NCI-H1092 (cell line): ENCODE measurements around the gene ASB4.
"Not testable (repeated sequence)": the region's sequence is repeated elsewhere in the genome, so short reads cannot be mapped to it uniquely, and the experiment has no call there.

Experiments
- DNase-seq: peaks from one replicate; lab custom pipeline; 2025; lab: John Stamatoyannopoulos, UW

ASB4 gene

DNA sequence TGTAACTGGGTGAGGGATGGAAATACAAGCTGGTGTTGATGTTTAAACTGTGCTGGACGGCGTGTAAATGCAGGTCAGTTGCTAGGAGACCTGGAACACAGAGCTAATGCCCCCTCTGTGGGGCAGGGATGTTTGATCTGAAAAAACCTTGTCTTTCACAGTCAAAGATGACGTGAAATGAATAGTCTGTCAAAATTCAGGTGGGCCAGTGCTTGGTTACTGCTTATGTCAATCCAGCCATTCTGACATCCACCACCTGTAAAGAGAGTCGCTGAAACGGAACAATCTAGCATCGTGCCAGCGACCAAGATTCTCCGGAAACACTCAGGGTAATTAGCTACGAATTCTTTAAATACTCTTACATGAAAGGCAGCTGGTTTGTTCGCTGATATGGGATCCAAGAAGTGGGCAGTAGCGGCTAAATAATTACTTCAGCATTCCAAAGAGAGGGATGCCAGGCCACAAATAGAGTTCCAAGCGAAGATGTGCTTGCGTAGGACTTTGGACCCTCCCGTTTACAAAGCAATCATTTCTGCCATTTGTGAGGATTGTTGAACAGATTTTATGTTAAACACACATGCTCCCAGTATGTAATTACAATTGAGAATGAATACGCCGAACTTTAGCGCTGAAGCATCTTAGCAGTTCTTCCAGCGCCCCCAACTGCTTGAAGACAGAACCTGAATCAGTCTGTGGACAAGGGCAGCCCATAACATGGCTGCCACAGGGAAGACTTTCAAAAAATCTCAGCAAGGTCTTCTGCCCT lies 7.3 kb upstream of the ASB4 start:
- peak; percentile 28 for DNase-seq

DNA sequence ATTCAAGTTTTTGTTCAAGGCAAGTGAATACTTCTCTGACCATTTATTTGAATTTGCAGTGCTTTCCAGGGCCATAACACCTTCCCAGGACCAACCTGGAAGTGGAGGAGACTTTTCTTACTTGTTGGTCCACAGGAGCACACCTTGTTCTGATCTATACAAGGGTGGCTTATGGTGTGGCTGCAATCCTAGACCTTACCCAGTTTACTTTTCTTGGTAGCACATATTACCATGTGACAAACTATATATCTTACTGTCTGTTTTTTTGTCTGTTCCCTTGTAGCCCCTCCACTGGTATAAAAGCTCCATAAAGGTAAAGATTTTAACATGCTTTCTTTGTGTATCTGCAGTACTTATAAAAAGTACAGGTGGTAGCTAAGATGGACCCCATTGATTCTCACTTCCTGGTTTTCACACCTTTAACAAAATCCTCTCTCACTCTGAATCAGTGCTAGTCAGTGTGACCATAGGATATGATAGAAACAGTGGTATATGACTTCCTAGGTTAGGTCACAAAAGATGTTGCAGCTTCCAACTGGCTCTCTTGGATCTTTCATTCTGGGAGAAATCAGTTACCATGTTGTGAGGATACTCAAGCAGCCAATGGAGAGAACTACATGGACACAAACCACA lies 5.6 kb upstream of the ASB4 start:
- no peak for DNase-seq

DNA sequence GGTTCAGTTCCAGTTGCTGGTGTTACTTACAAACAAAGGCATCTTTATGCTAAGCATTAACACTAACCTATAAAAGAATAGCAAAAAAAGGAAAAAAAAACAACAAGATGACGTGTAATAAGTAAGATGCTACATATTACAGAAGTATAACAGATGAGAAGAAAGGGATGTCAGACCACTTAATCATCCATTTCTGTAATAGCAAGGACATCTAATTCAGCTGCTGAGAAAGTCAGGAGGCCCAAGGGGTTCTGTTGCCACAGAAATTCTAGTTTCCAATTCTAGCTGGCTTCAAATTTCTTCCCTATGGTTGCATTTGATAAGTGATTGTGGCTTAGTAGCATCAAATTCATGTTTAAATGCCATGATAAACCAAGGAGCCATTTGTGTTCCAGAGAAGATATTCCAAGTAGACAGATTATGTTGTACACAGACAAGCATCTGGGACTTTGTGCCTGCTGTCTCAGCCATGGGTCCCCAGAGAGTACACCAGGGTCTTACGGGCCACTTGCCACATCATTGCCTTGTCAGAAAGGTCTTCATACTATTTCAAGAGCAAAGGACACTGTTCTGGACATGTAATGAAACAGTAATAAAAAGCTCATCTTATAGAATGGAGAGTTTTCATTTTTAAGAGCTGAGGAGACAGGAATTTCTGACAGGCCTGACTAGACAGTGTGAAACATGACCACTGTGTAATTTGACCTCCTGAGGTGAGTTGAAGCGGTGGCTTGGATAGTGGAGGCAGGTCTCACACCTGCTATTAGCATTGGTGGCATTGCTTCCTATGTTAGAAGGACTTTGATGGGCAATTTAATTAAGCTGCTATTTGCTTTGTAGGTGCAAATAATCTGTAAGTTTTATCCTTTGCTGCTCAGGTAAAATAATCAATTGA lies 4.2 kb upstream of the ASB4 start:
- DNase-seq: no peak

DNA sequence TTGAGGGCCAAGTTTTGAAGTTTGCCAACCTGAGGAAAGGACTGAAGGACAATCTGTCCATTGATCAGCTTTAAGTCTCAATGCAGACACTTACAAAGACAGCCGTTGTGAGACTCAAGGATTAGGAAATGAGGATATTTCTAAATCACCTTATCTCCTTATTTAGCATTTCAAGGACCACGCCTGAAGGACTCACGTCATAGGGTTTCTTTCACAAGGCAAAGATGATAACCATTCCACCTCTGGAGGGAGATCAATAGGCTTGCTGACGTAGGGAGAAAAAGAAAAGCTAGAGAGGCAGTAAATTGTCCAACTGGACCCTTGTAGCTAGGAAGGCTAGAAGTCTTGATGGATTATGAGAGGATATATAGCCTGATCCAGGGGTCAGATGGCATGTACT lies 3.3 kb upstream of the ASB4 start:
- no peak for DNase-seq

DNA sequence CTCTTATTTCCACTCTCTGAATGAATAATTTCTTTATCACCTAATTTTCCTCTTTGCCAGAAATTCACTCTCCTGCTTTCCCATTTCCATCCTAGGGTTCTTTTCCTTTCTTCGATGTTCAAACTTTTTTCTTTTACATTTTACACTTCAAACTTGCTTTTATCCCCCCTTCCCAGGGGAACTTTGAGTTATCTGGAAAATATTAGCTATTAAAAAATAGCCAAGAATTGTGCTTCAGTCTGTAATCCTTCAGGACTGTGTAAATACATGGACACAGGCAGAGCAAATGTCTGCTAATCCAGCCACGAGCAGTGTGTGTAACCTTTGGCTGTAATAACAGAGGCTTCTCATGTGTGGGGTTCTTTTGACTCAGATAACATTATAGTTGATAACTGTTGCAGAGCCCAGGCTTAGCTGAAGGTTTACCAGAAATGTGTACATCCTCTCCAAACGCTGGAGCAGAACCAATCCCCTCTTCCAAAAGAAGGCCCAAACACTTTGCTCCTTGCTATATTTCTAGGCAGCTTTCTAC lies 4.6 kb downstream of the ASB4 start:
- no peak for DNase-seq

DNA sequence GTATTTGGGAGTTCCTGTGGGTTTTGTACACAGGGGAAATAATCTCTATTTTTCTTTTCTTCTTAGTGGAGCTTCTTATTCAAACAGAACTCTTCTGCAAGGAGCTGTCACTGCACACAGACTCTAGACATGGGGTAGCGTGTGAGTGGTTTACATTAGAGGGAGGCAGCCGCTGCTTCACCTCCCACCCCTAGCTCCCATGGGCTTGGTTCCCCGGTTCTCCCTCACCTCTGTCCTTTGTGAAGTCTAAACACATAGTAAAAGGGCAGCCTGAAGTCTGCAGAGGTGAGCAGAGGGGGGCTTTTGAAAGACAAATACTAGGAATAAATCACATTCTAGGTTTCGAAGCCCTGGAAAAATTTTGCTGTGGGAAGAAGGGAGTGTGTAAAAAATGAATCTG lies 5.5 kb downstream of the ASB4 start:
- DNase-seq: no peak

DNA sequence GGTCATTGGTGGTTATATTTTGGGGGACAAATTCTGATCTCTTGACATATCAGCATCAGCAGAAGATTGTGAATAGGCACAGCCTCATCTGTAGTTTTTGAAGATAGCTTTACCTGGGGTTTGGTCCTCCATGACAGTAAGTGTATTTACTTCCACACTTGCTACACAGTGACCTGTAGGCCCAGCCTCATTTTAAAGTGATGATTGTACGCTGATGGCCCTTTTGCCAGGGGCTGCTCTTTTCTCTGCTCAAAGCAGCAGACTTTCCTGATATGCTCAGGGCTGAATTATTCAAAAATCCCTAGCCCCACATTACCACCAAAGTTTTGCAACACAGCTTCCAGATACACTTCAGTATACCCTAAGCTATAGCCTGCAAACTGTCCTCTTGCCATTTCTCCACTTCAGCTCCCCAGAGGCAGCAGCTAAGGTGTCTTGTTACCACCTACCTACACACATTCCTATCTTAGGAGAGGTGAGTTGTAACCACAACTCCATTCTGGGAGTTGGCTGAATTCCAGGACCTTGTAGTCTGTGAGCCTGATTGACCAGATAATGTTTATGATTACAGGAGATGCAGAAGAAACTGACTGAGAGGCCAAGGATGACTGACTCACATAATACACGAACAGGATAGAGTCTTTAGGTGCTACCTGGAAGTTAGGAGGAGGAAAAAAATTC lies 6.0 kb downstream of the ASB4 start:
- DNase-seq: no peak

DNA sequence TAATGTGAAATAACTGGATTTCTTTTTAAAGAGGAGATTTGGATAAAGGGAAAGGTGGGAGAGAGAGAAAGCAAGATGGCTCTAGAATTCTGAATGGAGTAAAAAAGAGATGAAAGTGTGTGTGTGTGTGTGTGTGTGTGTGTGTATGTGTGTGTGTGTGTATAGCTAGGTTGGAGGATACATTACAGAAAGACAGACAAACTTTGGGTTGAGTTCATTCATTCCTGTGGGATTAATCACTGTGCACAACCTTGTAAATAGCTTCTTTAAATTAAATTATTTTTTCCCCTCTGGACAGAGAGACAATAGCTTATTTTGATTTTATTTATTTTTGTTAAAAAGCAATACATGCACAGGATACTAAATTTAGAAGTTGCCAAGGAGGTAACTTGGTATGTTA lies 7.5 kb downstream of the ASB4 start:
- DNase-seq: no peak

DNA sequence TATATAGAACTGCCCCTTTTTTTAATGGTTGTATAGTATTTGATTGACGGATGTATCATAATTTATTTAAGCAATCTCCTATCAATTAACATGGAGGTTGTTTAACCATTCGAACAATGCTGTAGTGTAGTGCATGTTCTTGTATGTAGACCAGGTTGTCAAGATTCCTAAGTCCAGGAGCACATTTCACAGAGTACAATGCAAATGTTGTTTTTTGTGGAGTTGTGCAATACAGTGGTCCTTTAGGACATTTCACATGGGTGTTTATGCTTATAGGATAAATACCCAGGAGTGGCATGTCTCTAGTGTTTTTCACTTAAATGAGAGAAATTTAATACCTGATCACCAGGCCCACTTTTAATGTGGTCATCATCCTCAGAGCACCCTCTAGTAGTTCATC lies 8.1 kb downstream of the ASB4 start:
- DNase-seq: no peak

DNA sequence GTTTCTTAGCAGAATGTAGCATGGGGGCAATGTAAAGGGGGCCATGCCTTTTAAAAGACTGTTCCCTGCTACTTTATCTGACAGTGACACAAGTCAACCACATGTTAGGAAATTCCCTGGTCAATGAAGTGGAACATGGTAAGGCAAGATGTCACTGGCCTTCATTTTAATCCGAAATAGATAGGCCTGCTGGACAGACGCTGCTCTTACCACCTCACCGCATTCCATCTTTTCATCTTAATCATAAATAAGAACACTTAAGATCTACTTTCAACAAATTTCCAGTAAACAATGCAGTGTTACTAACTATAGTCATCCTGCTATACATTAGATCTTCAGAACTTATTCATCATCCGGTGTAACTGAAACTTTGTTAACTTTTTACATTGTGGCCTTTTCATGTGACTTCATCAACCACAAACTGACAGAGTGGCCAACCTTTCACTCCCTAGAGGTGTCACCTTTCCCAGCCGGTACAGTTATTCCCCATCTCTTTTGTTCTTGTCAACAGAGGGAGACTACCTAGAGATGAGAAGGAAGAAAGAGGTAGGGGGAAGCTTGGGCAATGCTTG lies 15.6 kb downstream of the ASB4 start:
- no peak for DNase-seq

DNA sequence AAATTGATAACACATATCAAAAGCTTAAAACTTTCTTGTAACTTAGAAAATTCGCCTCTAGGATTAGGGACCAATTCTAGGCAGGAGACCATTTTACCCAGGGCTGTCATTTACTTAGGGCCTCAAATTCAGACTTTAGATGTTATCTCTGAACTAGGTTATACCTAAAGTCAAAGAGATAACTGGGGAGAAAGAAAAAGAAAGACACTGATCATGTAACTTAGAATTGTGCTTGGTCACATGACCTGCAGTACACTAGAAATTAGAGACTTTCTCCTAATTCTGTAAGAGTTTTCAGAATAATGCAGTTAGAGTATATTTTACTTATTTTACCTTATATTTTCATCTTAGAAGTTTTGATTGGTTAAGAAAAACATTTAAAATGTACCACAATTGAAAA lies 16.7 kb downstream of the ASB4 start:
- no peak for DNase-seq

DNA sequence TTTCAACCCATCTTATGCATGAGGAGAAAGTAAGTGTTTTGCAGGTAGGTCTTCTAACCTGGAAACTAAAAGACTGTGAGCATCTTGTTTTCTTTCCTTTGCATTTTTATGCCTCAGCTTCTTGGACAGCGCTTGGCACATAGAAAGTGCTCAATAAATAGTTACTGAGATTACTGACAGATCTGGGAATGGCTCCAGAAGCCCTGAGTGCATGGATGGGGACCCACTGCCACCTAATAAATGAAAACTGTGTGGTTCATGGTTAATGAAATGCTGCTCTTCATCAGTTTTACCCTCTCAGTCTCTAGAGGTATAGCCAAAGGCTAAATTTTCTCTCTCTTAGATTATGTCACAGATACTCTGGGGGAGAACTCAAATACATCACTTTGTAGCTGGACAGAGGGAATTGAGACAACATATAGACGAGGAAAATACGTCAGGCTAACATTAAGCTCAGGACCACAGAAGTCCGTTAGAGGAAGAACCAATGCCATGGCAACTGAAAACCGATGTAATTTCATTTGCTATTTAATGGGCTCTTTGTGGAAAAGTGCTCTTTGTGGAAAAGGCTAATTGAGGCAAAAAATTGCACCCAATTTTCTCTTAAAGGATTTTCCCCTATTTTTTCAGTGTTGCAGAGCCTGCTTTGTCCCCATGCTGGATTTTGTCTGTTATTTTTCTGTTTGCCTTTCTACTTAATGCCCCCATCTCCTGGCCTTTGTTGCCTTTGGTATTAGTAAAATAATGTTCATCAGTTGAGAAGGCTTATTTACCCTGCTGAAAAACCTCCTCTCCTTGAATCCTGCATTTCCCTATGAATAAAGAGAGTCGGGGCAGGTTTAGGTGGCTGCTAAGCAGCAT lies 17.8 kb downstream of the ASB4 start:
- peak; percentile 43 for DNase-seq

DNA sequence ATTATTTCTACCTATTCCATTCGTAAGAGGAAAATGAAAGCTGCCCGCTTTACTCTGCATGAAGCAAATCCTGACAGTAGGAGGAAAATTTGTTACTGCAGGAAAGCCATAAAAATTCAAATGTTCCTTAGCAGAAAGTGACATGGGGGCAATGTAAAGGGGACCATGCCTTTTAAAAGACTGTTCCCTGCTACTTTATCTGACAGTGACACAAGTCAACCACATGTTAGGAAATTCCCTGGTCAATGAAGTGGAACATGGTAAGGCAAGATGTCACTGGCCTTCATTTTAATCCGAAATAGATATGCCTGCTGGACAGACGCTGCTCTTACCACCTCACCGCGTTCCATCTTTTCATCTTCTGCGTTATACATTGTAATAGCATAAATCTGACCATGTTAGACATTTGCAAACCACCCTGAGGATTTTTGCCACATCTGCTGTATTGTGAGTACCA lies 18.4 kb downstream of the ASB4 start:
- not testable (repeated sequence) for DNase-seq

DNA sequence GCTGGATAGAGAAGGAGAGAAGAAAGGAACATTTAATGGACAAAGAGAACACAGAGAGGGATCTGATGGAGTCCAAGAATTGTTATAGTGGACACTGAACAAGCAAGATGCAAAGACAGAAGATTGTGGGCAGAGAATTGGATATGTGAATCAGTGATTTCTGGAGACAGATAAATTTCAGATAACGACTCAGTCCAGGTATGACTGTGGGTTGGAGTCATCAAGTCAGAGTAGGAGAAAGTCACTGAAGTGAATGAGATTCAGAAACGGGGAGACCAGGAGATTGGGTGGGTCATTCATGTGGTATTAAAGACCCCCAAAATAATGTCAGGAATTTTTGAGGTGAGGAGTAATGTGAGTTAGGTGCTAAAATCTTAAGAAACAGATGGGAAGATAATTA lies 23.0 kb downstream of the ASB4 start:
- no peak for DNase-seq

DNA sequence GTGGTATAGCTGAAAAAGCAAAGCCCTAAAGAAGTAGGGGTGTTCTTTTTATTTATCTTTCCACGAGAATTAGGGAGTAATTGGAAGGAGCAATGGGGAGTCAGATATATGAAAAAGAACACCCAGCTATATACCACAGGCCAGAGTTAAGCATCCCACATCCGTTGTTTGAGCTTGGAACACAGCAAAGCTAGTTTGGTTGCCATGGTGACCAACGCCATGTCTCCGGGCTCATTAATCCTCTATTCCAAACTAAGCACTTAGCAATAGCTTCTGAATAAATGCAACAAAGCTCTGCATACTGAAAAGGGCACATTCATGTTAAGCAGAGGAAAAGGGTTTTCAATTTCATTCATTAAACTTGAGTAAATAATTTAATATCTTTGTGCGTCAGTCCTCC lies 23.5 kb downstream of the ASB4 start:
- peak; percentile 90 for DNase-seq

DNA sequence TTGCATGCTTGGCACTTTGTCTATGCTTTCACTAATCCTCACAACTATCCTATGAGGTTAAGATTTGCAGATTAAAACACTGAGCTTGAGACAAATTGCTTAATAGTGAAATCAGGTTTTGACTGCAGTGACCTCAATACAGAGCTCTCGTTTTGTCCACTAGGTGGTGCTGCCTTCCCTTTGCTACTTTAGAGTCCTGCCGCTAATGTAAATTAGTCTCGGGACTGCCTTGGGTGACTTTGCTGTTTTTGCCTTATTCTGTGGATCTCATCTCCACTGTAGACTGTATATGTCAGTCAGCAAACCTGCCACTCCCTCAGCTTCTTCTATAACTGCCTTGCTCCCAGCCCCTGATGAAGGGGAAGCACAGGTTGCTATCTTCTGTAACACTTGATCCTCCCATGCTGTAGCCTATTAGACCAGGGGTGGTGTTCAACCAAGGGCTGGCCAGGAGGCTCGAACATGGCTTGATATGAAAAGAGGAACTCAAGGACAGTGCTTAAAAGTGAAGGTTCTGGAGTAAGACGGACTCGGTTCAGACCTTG lies 26.0 kb downstream of the ASB4 start:
- DNase-seq: peak; percentile 49

DNA sequence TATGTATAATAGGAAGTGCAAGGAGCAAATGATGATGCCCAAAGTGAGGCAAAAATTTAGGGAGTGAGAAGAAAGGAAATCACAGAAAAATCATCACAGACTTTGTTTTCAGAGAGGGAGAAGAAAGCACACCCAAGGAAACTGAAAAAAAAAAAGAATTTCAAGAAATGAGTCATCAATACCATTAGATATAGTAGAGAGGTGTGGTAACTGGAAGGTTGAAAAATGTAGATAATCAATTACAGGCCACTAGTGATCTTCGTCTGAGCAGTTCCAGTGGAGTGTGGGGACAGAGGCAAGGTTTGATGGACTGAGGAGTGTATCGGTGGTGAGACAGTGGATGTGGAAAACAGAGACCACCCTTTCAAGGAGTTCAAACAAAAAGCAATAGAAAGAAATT lies 31.7 kb downstream of the ASB4 start:
- DNase-seq: no peak

DNA sequence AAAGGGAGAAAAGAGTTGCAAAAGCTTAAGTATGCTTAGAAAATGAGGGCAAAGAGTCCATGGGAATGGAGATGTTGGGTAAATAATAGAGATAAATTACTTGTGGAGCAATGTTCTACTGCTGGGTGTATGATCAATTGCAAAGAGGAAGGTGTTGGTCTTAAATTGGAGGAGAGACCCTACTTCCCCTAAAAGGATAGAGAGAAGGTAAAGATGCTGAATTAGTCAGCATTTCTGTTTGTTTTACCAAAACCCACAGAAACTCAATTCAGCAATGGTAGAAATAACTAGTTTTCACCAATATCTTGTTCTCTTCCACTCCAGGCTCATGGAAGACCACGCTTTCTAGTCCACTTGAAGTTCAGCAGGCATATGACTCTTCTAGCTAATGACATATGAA lies 32.1 kb downstream of the ASB4 start:
- DNase-seq: no peak

DNA sequence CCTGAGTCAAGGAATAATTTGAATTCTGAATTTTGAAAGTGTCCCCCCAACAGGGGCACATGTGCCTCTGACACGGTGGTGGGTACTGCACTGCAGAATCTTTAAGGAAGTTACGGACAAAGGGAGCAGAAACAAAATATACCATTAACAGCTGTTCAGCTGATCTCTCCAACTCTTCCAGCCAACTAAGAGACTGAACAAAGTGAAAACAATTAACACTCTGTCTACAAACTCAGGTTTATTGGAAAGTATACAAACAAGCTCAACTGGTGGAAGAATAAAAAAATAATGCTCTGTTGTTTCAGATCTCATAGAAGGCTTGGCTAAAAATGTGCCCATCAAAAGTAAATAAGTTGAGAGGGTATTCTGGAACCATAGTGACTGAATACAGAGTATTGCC lies 34.4 kb downstream of the ASB4 start:
- DNase-seq: no peak

DNA sequence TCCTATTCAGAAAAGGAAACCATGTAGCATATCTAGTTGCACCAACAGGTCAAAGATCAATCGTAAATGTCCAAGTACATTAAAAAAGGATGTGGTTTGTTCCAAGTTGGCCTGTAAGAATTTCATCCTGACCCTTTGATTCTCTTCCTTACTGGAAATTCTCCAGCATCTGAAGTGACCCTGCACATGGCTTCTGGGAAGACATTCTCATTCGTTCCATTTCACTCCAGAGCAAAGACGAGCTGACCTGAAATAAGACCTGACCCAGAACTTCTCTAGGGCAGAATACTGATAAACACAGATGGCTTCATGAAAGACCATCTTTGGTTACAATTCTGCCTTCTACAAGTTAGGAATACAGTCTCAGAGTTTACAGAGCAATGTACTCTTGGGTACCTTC lies 39.8 kb downstream of the ASB4 start:
- DNase-seq: no peak
